ENCODE results near the gene ZNF518B.
"Not testable (repeated sequence)": the region's sequence is repeated elsewhere in the genome, so short reads cannot be mapped to it uniquely, and the experiment has no call there.

Gene ZNF518B

GRCh38 chr4:10456595-10457254 is 501 bp downstream of the ZNF518B start:
- in situ Hi-C loops (cut with MboI; ENCODE audit: low sequenced_read_pairs) = no loop called here

DNA sequence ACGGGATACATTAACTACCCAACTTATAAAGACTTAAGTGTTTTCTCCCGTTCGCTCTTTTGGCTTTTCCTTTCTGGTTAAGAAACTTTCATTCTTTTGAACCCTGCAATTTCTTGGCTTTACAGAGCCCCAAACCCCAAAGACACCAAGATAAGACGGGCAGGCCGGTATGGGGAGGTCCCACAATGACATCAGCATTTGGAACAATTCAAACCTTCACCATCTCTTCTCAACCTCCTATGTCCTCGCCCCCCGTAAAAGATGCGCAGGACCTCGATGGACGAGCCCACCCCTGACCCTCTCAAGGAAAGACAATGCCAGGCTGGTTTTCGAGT is 999 bp downstream of the ZNF518B start:
- in situ Hi-C loops (cut with MboI; ENCODE audit: low sequenced_read_pairs) = no loop called here

GRCh38 chr4:10455133-10455532 is 2.1 kb downstream of the ZNF518B start:
- in situ Hi-C loops (cut with MboI; ENCODE audit: low sequenced_read_pairs) = no loop called here

GRCh38 chr4:10454726-10455125 is 2.5 kb downstream of the ZNF518B start:
- in situ Hi-C loops (cut with MboI; ENCODE audit: low sequenced_read_pairs) = no loop called here

GRCh38 chr4:10454121-10454520 is 3.1 kb downstream of the ZNF518B start:
- in situ Hi-C loops (cut with MboI; ENCODE audit: low sequenced_read_pairs) = no loop called here

GRCh38 chr4:10448991-10449390 is 8.2 kb downstream of the ZNF518B start:
- in situ Hi-C loops (cut with MboI; ENCODE audit: low sequenced_read_pairs) = no loop called here

GRCh38 chr4:10442976-10443375 is 14.2 kb downstream of the ZNF518B start:
- in situ Hi-C loops (cut with MboI; ENCODE audit: low sequenced_read_pairs) = no loop called here

DNA sequence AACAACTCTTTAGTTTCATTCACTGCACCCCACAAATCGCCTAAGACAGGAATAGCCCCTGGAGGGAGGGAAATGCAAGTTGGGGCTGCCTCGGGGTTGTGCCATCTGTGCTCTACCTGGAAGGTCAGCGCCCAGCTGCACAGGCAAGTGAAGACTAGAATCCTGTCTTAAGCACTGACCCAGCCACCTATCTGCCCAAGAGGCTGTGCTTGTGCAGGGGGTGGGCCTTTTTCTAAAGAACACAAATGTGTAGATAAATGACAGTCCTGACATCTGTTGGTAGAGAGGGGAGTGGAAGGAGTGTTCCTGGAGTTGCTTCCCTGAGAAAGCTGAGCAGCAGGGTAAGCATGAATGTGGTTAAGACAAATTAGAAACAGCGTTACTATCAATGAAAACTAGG is 15.7 kb downstream of the ZNF518B start:
- in situ Hi-C loops (cut with MboI; ENCODE audit: low sequenced_read_pairs) = no loop called here

- in situ Hi-C loops (cut with MboI; ENCODE audit: low sequenced_read_pairs) = no loop called here
Observed at GRCh38 chr4:10438924-10439323, 18.3 kb downstream of the ZNF518B start.

DNA sequence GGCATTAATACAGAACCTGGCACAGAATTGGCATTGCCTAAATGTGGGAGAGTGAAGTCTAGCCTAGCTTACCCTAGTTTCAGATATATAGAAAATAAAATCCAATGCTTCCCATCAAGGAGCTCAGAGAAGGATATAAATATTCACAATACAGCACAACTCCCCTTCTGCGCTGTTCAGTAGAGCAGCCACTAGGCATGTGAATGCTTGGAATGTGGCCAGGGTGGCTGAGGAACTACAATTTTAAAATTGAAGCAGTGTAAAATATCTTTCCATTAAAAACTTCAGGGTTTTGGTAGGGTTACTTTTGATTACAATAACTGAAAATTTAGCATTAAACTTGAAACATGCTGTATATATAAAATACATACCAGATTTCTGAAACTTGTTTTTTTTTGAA is 19.5 kb downstream of the ZNF518B start:
- in situ Hi-C loops (cut with MboI; ENCODE audit: low sequenced_read_pairs) = no loop called here

- in situ Hi-C loops (cut with MboI; ENCODE audit: low sequenced_read_pairs) = not testable (repeated sequence)
Observed at GRCh38 chr4:10427680-10428079, 29.5 kb downstream of the ZNF518B start.

GRCh38 chr4:10421344-10422055 is 35.7 kb downstream of the ZNF518B start:
- in situ Hi-C loops (cut with MboI; ENCODE audit: low sequenced_read_pairs) = no loop called here

GRCh38 chr4:10417740-10418139 is 39.5 kb downstream of the ZNF518B start:
- in situ Hi-C loops (cut with MboI; ENCODE audit: low sequenced_read_pairs) = no loop called here

- in situ Hi-C loops (cut with MboI; ENCODE audit: low sequenced_read_pairs) = no loop called here
Observed at GRCh38 chr4:10416441-10416840, 40.8 kb downstream of the ZNF518B start.

GRCh38 chr4:10413177-10413576 is 44.0 kb downstream of the ZNF518B start:
- in situ Hi-C loops (cut with MboI; ENCODE audit: low sequenced_read_pairs) = no loop called here

DNA sequence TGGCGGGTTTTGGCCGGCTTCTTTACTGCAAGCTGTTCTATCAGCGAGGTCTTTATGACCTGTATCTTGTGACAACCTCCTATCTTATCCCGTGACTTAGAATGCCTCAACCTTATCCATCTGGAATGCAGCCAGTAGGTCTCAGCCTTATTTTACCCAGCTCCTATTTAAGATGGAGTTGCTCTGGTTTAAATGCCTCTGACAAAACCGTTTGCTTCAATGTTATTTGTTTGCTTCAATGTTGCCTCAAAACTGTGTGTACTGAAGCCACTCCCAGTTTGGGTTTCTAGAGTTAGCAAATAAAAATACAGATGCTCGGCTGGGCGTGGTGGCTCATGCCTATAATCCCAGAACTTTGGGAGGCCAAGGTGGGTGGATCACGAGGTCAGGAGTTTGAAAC is 51.6 kb downstream of the ZNF518B start:
- in situ Hi-C loops (cut with MboI; ENCODE audit: low sequenced_read_pairs) = no loop called here

- in situ Hi-C loops (cut with MboI; ENCODE audit: low sequenced_read_pairs) = no loop called here
Observed at GRCh38 chr4:10403633-10404445, 53.4 kb downstream of the ZNF518B start.

DNA sequence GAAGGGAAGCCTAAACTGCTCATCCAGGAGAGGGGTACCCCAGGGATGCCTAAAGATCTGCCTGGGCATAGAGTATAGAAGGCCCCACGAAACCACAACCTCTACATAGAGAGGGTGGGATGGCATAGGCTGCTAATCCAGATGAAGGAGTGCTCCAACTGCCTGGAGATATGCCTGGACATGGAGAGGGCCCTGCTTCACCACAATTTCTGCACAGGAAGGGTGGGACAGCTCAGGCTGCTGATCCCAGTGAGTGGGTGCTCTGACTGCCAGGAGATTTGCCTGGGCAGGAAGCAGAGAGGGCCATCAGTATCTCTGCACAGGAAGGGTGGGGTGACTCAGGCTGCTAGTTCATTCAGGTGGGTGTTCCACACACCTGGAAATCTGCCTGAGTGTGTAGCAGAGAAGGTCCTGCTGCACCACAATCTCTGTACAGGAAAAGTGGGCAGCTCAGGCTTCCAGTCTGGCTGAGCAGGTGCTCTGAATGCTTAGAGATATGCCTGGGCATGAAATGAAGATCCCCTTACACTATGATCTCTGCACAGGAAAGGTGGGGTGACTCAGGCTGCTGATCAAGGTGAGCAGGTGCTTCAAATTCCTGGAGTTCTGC is 61.1 kb downstream of the ZNF518B start:
- in situ Hi-C loops (cut with MboI; ENCODE audit: low sequenced_read_pairs) = loop anchor here (5.0 kb wide), 1 partner anchor 239 kb away; no protein-coding TSS in a partner anchor

Measured in HL-60/S4 (cell line).